CD14-positive monocyte (primary cell): ENCODE results near the gene LRRC42. TPM values are rescaled to one million over a fixed set of nuclear protein-coding genes. Genes with fewer than 3 reads are reported as not detected.
"Not testable (repeated sequence)": the region's sequence is repeated elsewhere in the genome, so short reads cannot be mapped to it uniquely, and the experiment has no call there.

Experiments
- DNase-seq, 3 donors: peaks; one replicate each; pipeline ENCODE4 v3.0.0-alpha.2; 2011 to 2022
- H2AFZ ChIP-seq: 2 replicates; pipeline ENCODE4 v1.6.0; 2012; ENCODE audit warnings: mild to moderate bottlenecking, low read depth, low read length, inconsistent platforms; ENCODE audit not compliant: insufficient read depth, poor library complexity, severe bottlenecking
- H3K27ac ChIP-seq, 2 donors: 1 replicate in 1 of 2; 2 replicates in 1 of 2; pipeline ENCODE4 v1.5.1; 2012 to 2013; ENCODE audit warnings: low read length in 2 of 2, control low read depth in 1 of 2, inconsistent platforms in 1 of 2, low read depth in 1 of 2, mild to moderate bottlenecking in 1 of 2
- H3K27me3 ChIP-seq, 2 donors: one replicate each; pipeline versions ENCODE4 v1.6.0 to v1.6.1; 2011 to 2013; ENCODE audit warnings: low read length in 2 of 2; ENCODE audit not compliant: control insufficient read depth in 2 of 2, insufficient read depth in 2 of 2
- H3K36me3 ChIP-seq, 2 donors: replicated peaks in 1 of 2; 1 replicate in 1 of 2; 2 replicates in 1 of 2; pipeline versions ENCODE4 v1.5.1 to v1.6.1; 2012 to 2013; ENCODE audit warnings: low read length in 2 of 2, control low read depth in 1 of 2, inconsistent platforms in 1 of 2, mild to moderate bottlenecking in 1 of 2; ENCODE audit not compliant: insufficient read depth in 2 of 2, control insufficient read depth in 1 of 2
- H3K4me1 ChIP-seq, 2 donors: 1 replicate in 1 of 2; 2 replicates in 1 of 2; pipeline versions ENCODE4 v1.5.1 to v1.6.1; 2012 to 2013; ENCODE audit warnings: low read length in 2 of 2, control low read depth in 1 of 2, inconsistent platforms in 1 of 2, mild to moderate bottlenecking in 1 of 2, moderate library complexity in 1 of 2; ENCODE audit not compliant: insufficient read depth in 2 of 2, control insufficient read depth in 1 of 2
- H3K4me2 ChIP-seq: replicated peaks from 2 replicates; pipeline ENCODE3; 2012; ENCODE audit warnings: low read length, moderate library complexity, mild to moderate bottlenecking; ENCODE audit not compliant: poor library complexity, severe bottlenecking; ENCODE audit errors: extremely low read depth
- H3K4me3 ChIP-seq, 3 experiments: fragments of 200-600 bp in 1 of 3; sonication (generic) in 1 of 3; replicated peaks in 1 of 3; 1 replicate in 2 of 3; 2 replicates in 1 of 3; pipeline ENCODE4 v1.5.1; 2011 to 2013; ENCODE audit warnings: low read length in 3 of 3, mild to moderate bottlenecking in 3 of 3, control low read depth in 2 of 3, low read depth in 2 of 3, inconsistent platforms in 1 of 3, moderate library complexity in 1 of 3
- H3K79me2 ChIP-seq: 2 replicates; pipeline ENCODE4 v1.6.0; 2012; ENCODE audit warnings: mild to moderate bottlenecking, control low read depth, inconsistent platforms, low read length, moderate library complexity; ENCODE audit not compliant: insufficient read depth
- H3K9ac ChIP-seq: 2 replicates; pipeline ENCODE4 v1.6.0; 2017; ENCODE audit warnings: low read length, mild to moderate bottlenecking; ENCODE audit not compliant: insufficient read depth, poor library complexity, severe bottlenecking
- H3K9me3 ChIP-seq, 2 donors: replicated peaks in 1 of 2; 1 replicate in 1 of 2; 2 replicates in 1 of 2; pipeline versions ENCODE4 v1.5.1 to v1.6.1; 2012 to 2013; ENCODE audit warnings: low read length in 2 of 2, control low read depth in 1 of 2; ENCODE audit not compliant: control insufficient read depth in 1 of 2, insufficient read depth in 1 of 2
- H4K20me1 ChIP-seq: 2 replicates; pipeline ENCODE4 v1.6.0; 2012; ENCODE audit warnings: mild to moderate bottlenecking, low read length, control low read depth, moderate library complexity; ENCODE audit not compliant: insufficient read depth
- H3K27ac Mint-ChIP-seq, 7 donors: one replicate each; pipeline ENCODE4 v1.8.0; 2020; ENCODE audit warnings: mild to moderate bottlenecking in 7 of 7, mixed read lengths in 7 of 7, moderate library complexity in 6 of 7, inconsistent platforms in 2 of 7
- H3K27me3 Mint-ChIP-seq, 3 donors: one replicate each; pipeline ENCODE4 v1.8.0; 2021 to 2022; ENCODE audit warnings: low read depth in 3 of 3, mild to moderate bottlenecking in 3 of 3, mixed read lengths in 3 of 3, moderate library complexity in 3 of 3, inconsistent platforms in 1 of 3
- H3K36me3 Mint-ChIP-seq, 2 donors: one replicate each; pipeline ENCODE4 v1.8.0; 2020; ENCODE audit warnings: mixed read lengths in 2 of 2, inconsistent platforms in 1 of 2, mild to moderate bottlenecking in 1 of 2
- H3K4me1 Mint-ChIP-seq: one replicate; pipeline ENCODE4 v1.8.0; 2020; ENCODE audit warnings: mild to moderate bottlenecking, mixed read lengths
- H3K4me3 Mint-ChIP-seq, 2 donors: one replicate each; pipeline ENCODE4 v1.8.0; 2020; ENCODE audit warnings: mild to moderate bottlenecking in 2 of 2, mixed read lengths in 2 of 2, moderate library complexity in 1 of 2
- H3K9me3 Mint-ChIP-seq, 7 donors: one replicate each; pipeline ENCODE4 v1.8.0; 2020 to 2022; ENCODE audit warnings: mixed read lengths in 7 of 7, mild to moderate bottlenecking in 6 of 7, moderate library complexity in 6 of 7, inconsistent platforms in 2 of 7
- CTCF ChIP-seq: fragments of 200-600 bp; IDR thresholded peaks from one replicate; pipeline ENCODE4 v1.8.0; 2022; ENCODE audit warnings: antibody characterized with exemption, mild to moderate bottlenecking
- WGBS: methylation state at CpG from one replicate; pipeline ENCODE4 v1.1.5; 2013; ENCODE audit warnings: missing lambda C conversion rate; ENCODE audit not compliant: insufficient coverage; 5-methylcytosine and 5-hydroxymethylcytosine counted together
- intact Hi-C, 2 donors: fragments of 100-400 bp; cut with micrococcal nuclease; formaldehyde crosslinking; loops; one replicate each; pipeline versions ENCODE4 v1.15.0 to v1.15.1; 2023
- polyA plus RNA-seq, 3 donors: library from polyadenylated mRNA; depleted of rRNA in 1 of 3; unstranded in 2 of 3; stranded (reverse) in 1 of 3; fragments of 300-500 nt in 2 of 3; fragments of >200 nt in 1 of 3; fragmentation: Illumina TruSeq in 2 of 3; gene quantifications; 1 replicate in 2 of 3; 2 replicates in 1 of 3; pipeline ENCODE4 v1.2.3, GENCODE V29; 2012 to 2021

LRRC42 gene
- polyA plus RNA-seq, 3 donors, result 5.6 to 7.3 (median 7.3) TPM

- no peaks in the 10 kb centered on the region for H4K20me1 ChIP-seq
- Mint-ChIP-seq H3K4me3 (no peak overlapping the region), H3K27me3 (no peaks in the 10 kb centered on the region), H3K9me3 (no peaks in the 10 kb centered on the region), H3K4me1 (no peaks in the 10 kb centered on the region), H3K27ac (no peak overlapping the region), H3K36me3 (peaks cover 44 to 46% of the 10 kb centered on the region in 2 donors)
- WGBS, result 86% methylated on average over 1 of the region's 2 CpGs
- intact Hi-C loops, result no loop called here
- no peak overlapping the region for H2AFZ ChIP-seq
- no peak overlapping the region for H3K27ac ChIP-seq
- peaks cover 21 to 55% of the 10 kb centered on the region in 2 donors for H3K36me3 ChIP-seq
- H3K4me2 ChIP-seq, result no peak overlapping the region
- H3K9me3 ChIP-seq, result no peaks in the 10 kb centered on the region
- no peak for DNase-seq
- TF ChIP-seq CTCF, result no peak
- no peaks in the 10 kb centered on the region for H3K27me3 ChIP-seq
- no peaks in the 10 kb centered on the region for H3K79me2 ChIP-seq
- H3K9ac ChIP-seq, result no peak overlapping the region
- no peaks in the 10 kb centered on the region for H3K4me1 ChIP-seq
- no peak overlapping the region for H3K4me3 ChIP-seq
Observed at GRCh38 chr1:53968125-53968513, 22.0 kb downstream of the LRRC42 start.

- H3K4me3 Mint-ChIP-seq, DNase-seq, H3K4me1 Mint-ChIP-seq, intact Hi-C loops, H3K9me3 ChIP-seq, H3K9me3 Mint-ChIP-seq, H3K4me1 ChIP-seq, H3K27ac ChIP-seq, H2AFZ ChIP-seq, H3K27me3 Mint-ChIP-seq, H3K27me3 ChIP-seq, H4K20me1 ChIP-seq, H3K27ac Mint-ChIP-seq, H3K79me2 ChIP-seq, H3K4me2 ChIP-seq, H3K9ac ChIP-seq, H3K4me3 ChIP-seq: not testable (repeated sequence)
- peaks cover 42 to 43% of the 10 kb centered on the region in 2 donors for H3K36me3 Mint-ChIP-seq
- WGBS, result 100% methylated on average over 1 of the region's 2 CpGs
- peaks cover 18 to 47% of the 10 kb centered on the region in 2 donors for H3K36me3 ChIP-seq
Observed at GRCh38 chr1:53969323-53969722, 23.2 kb downstream of the LRRC42 start.
